HepG2 (cell line): ENCODE results near the gene SECTM1. TPM values are rescaled to one million over a fixed set of nuclear protein-coding genes. Genes with fewer than 3 reads are reported as not detected.

Experiments
- ATF7-NPFF ChIP-seq: sonication (generic); formaldehyde crosslinking; IDR thresholded peaks from 2 replicates; pipeline ENCODE4 v1.8.1; 2023; ENCODE audit warnings: mild to moderate bottlenecking, low read depth, missing genetic modification reagents, moderate library complexity
- CENPT ChIP-seq: sonication (generic); formaldehyde crosslinking; IDR thresholded peaks from 2 replicates; pipeline ENCODE4 v1.8.0; 2022; ENCODE audit warnings: low read depth, mild to moderate bottlenecking, moderate library complexity, missing genetic modification reagents
- DNMT1 ChIP-seq: sonication (generic); formaldehyde crosslinking; IDR thresholded peaks from 2 replicates; pipeline ENCODE4 v1.5.1; 2020; ENCODE audit warnings: mild to moderate bottlenecking, missing genetic modification reagents
- FOXC1 ChIP-seq: sonication (generic); formaldehyde crosslinking; IDR thresholded peaks from 2 replicates; pipeline ENCODE4 v1.8.0; 2022; ENCODE audit warnings: mild to moderate bottlenecking, missing genetic modification reagents, borderline replicate concordance
- HES4 ChIP-seq: sonication (generic); formaldehyde crosslinking; IDR thresholded peaks from 2 replicates; pipeline ENCODE4 v1.9.0; 2021; ENCODE audit warnings: mild to moderate bottlenecking, missing genetic modification reagents, borderline replicate concordance
- HNRNPH1 ChIP-seq: fragments of 200-400 bp; formaldehyde crosslinking; optimal IDR thresholded peaks from 2 replicates; pipeline ENCODE3; 2017; ENCODE audit warnings: mild to moderate bottlenecking, low read depth, low read length
- KLF16 ChIP-seq, 2 experiments: sonication (generic) in 1 of 2; formaldehyde crosslinking in 1 of 2; IDR thresholded peaks; 2 replicates each; pipeline versions ENCODE4 v1.6.1 to v1.8.0; 2016 to 2023; ENCODE audit warnings: missing genetic modification reagents in 2 of 2, missing compliant biosample characterization in 1 of 2
- MAZ ChIP-seq, 2 experiments: sonication (generic) in 1 of 2; formaldehyde crosslinking in 1 of 2; IDR thresholded peaks; 2 replicates each; pipeline versions ENCODE4 v1.5.0 to v1.6.1; 2012 to 2020; ENCODE audit warnings: low read depth in 2 of 2, mild to moderate bottlenecking in 2 of 2, borderline replicate concordance in 1 of 2, improper control_type of control experiment in 1 of 2, low read length in 1 of 2, missing genetic modification reagents in 1 of 2, moderate library complexity in 1 of 2
- NFATC3 ChIP-seq: sonication (generic); formaldehyde crosslinking; IDR thresholded peaks from 2 replicates; pipeline ENCODE4 v1.5.1; 2020; ENCODE audit warnings: mild to moderate bottlenecking, missing genetic modification reagents
- POGK ChIP-seq: sonication (generic); formaldehyde crosslinking; conservative IDR thresholded peaks from 2 replicates; pipeline ENCODE4 v1.8.0; 2022; ENCODE audit warnings: mild to moderate bottlenecking, moderate library complexity, missing genetic modification reagents
- SATB2 ChIP-seq: sonication (generic); formaldehyde crosslinking; IDR thresholded peaks from 2 replicates; pipeline ENCODE4 v1.5.0; 2020; ENCODE audit warnings: missing genetic modification reagents
- SRSF1 ChIP-seq: fragments of 200-400 bp; formaldehyde crosslinking; optimal IDR thresholded peaks from 2 replicates; pipeline ENCODE3; 2017; ENCODE audit warnings: mild to moderate bottlenecking, low read depth, low read length, moderate library complexity
- THAP11 ChIP-seq: IDR thresholded peaks from 2 replicates; pipeline ENCODE4 v1.6.1; 2016; ENCODE audit warnings: missing biosample characterization, missing genetic modification reagents
- TOPORS ChIP-seq: sonication (generic); formaldehyde crosslinking; IDR thresholded peaks from 2 replicates; pipeline ENCODE4 v1.8.0; 2023; ENCODE audit warnings: mild to moderate bottlenecking, missing genetic modification reagents
- ZBTB33 ChIP-seq: sonication (generic); formaldehyde crosslinking; IDR thresholded peaks from 2 replicates; pipeline ENCODE4 v1.4.0; 2020; ENCODE audit warnings: missing genetic modification reagents
- ZFX ChIP-seq: sonication (generic); formaldehyde crosslinking; IDR thresholded peaks from 2 replicates; pipeline ENCODE4 v1.4.0; 2020; ENCODE audit warnings: mild to moderate bottlenecking, low read depth, missing genetic modification reagents, moderate library complexity
- ZNF121 ChIP-seq: sonication (generic); formaldehyde crosslinking; IDR thresholded peaks from 2 replicates; pipeline ENCODE4 v1.5.0; 2020; ENCODE audit warnings: mild to moderate bottlenecking, missing genetic modification reagents
- ZNF33B ChIP-seq: sonication (generic); formaldehyde crosslinking; IDR thresholded peaks from 2 replicates; pipeline ENCODE4 v1.5.1; 2020; ENCODE audit warnings: mild to moderate bottlenecking, missing genetic modification reagents
- polyA plus RNA-seq, 8 experiments: library from polyadenylated mRNA; depleted of rRNA in 3 of 8; stranded (reverse) in 7 of 8; unstranded in 1 of 8; fragments of >200 nt; fragmentation: Illumina TruSeq in 4 of 8; extraction: Trizol in 4 of 8; gene quantifications; 2 replicates each; pipeline versions ENCODE4 v1.2.1 to v1.2.3, GENCODE V29; 2011 to 2016; ENCODE audit warnings: low read depth in 4 of 8, missing spikeins in 1 of 8, mixed read lengths in 1 of 8; ENCODE audit not compliant: insufficient read depth in 1 of 8
- total RNA-seq, 5 experiments: library from RNA; depleted of rRNA; stranded (reverse); fragments of >200 nt; fragmentation: Illumina TruSeq; extraction: Trizol; gene quantifications; 2 replicates each; pipeline ENCODE4 v1.2.3, GENCODE V29; 2016; ENCODE audit warnings: low read depth in 1 of 5
- TF ChIP-seq, protein P1 (sequence below): sonication (generic); formaldehyde crosslinking; IDR thresholded peaks from 2 replicates; pipeline ENCODE4 v1.4.0; 2020; ENCODE audit warnings: mild to moderate bottlenecking, missing genetic modification reagents, borderline replicate concordance

Gene SECTM1
- total and polyA plus RNA-seq, 2 of the 13 experiments (the other 11 are each of a cell fraction or from before 2014, with no cell fraction given), result 3.5 to 5.3 TPM

DNA sequence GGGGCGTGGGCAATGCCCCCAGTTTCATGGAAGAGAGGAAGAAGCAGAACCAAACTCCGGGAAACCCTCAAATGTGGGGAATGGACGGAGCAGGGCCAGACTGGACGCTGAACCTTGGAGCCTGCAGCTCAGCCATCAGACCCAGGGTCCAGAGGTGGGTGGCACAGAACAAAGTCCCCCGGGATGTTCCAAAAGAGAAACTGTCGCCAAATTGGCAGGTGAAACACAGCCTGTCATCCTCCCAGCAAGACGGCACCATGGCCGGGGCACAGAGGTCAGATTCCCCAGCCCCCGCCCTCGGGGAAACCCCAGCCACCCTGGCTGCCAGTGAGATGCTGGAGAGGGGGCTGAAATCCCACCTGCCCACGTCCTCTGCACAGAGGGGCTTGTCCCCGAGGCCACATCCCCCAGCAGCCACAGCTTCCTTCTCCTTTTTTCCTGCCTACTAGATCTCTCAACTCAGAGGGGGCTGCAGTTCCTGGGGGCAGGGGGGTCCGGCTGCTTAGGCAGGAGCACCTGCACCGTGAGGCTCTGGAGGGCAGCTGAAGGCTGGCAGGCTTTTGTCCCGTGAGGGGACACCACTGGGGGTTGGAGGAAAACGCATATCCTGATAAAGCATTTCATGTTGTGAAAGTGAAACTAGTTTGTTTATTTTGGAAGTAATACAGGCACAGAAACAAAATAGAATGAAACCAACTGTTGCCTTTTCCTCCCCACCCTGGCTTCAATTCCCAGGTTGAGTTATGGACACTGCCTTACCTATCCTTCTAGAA, 1.2 kb upstream of the SECTM1 start (continued):
- TF ChIP-seq, protein P1, sequence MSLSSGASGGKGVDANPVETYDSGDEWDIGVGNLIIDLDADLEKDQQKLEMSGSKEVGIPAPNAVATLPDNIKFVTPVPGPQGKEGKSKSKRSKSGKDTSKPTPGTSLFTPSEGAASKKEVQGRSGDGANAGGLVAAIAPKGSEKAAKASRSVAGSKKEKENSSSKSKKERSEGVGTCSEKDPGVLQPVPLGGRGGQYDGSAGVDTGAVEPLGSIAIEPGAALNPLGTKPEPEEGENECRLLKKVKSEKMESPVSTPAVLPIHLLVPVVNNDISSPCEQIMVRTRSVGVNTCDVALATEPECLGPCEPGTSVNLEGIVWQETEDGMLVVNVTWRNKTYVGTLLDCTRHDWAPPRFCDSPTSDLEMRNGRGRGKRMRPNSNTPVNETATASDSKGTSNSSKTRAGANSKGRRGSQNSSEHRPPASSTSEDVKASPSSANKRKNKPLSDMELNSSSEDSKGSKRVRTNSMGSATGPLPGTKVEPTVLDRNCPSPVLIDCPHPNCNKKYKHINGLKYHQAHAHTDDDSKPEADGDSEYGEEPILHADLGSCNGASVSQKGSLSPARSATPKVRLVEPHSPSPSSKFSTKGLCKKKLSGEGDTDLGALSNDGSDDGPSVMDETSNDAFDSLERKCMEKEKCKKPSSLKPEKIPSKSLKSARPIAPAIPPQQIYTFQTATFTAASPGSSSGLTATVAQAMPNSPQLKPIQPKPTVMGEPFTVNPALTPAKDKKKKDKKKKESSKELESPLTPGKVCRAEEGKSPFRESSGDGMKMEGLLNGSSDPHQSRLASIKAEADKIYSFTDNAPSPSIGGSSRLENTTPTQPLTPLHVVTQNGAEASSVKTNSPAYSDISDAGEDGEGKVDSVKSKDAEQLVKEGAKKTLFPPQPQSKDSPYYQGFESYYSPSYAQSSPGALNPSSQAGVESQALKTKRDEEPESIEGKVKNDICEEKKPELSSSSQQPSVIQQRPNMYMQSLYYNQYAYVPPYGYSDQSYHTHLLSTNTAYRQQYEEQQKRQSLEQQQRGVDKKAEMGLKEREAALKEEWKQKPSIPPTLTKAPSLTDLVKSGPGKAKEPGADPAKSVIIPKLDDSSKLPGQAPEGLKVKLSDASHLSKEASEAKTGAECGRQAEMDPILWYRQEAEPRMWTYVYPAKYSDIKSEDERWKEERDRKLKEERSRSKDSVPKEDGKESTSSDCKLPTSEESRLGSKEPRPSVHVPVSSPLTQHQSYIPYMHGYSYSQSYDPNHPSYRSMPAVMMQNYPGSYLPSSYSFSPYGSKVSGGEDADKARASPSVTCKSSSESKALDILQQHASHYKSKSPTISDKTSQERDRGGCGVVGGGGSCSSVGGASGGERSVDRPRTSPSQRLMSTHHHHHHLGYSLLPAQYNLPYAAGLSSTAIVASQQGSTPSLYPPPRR (CRISPR knock-in tag), result no peak
- TF ChIP-seq ZNF121 (CRISPR knock-in tag) (no peak), KLF16 (CRISPR knock-in tag; IDR thresholded peaks at IDR 0.05) (no peak), TOPORS (CRISPR knock-in tag) (no peak), HES4 (CRISPR knock-in tag) (no peak), ZFX (no peak), ZBTB33 (0 out of 2 replicates have a peak, but pooled peaks have one; percentile 3), POGK (CRISPR knock-in tag) (no peak), SATB2 (CRISPR knock-in tag) (no peak), HNRNPH1 (no peak), THAP11 (CRISPR knock-in tag) (no peak), NFATC3 (CRISPR knock-in tag) (no peak), FOXC1 (CRISPR knock-in tag) (no peak), CENPT (CRISPR knock-in tag) (no peak), ZNF33B (no peak), SRSF1 (no peak), ATF7-NPFF (no peak), MAZ (IDR thresholded peaks at IDR 0.05; ENCODE audit: borderline replicate concordance, low read depth, low read length) (no peak), MAZ (CRISPR knock-in tag; IDR thresholded peaks at IDR 0.05; ENCODE audit: low read depth) (no peak), DNMT1 (CRISPR knock-in tag) (no peak)
